WTC11 (cell line): ENCODE measurements around the gene RAD50. TPM values are rescaled to one million over a fixed set of nuclear protein-coding genes. Genes with fewer than 3 reads are reported as not detected.
A peak's percentile ranks its signal among the peaks of the same experiment; 100 is the strongest.

Source experiments
- ATAC-seq: fragments of 200-7000 bp; cut with Tn5 transposase; 2 replicates; pipeline ENCODE4 v1.10.0; 2021; ENCODE audit warnings: mild to moderate bottlenecking, moderate library complexity
- CTCF ChIA-PET: fragments of 300-600 bp; sonication (Branson Sonifier 250); formaldehyde crosslinking; loops from one replicate; lab custom pipeline; 2021; ENCODE audit warnings: antibody characterized with exemption; lab: Charles Lee
- POLR2A ChIA-PET: fragments of 350-600 bp; sonication (Branson Sonifier 250); formaldehyde crosslinking; loops from one replicate; lab custom pipeline; 2021; ENCODE audit warnings: antibody characterized with exemption; lab: Charles Lee
- DNase-seq: peaks from one replicate; pipeline ENCODE4 v3.0.0; 2021; ENCODE audit warnings: low spot score
- H3K27ac Mint-ChIP-seq: 2 replicates; pipeline ENCODE4 v1.8.0; 2021; ENCODE audit warnings: mixed read lengths
- H3K27me3 Mint-ChIP-seq: 2 replicates; pipeline ENCODE4 v1.8.0; 2021; ENCODE audit warnings: low read depth, mild to moderate bottlenecking, moderate library complexity, mixed read lengths
- H3K36me3 Mint-ChIP-seq: 2 replicates; pipeline ENCODE4 v1.8.0; 2021; ENCODE audit warnings: mixed read lengths
- H3K4me1 Mint-ChIP-seq: 2 replicates; pipeline ENCODE4 v1.8.0; 2022; ENCODE audit warnings: mixed read lengths
- H3K4me3 Mint-ChIP-seq: 2 replicates; pipeline ENCODE4 v1.8.0; 2021; ENCODE audit warnings: mild to moderate bottlenecking, moderate library complexity, mixed read lengths
- H3K9me3 Mint-ChIP-seq: 2 replicates; pipeline ENCODE4 v1.8.0; 2021; ENCODE audit warnings: mixed read lengths
- CBFB ChIP-seq: sonication (generic); formaldehyde crosslinking; IDR thresholded peaks from 2 replicates; pipeline ENCODE4 v1.8.1; 2022; ENCODE audit warnings: mild to moderate bottlenecking, low read depth, missing genetic modification reagents
- EMX1 ChIP-seq: fragments of 250-450 bp; sonication (Bioruptor Pico); IDR thresholded peaks from 2 replicates; pipeline ENCODE4 v1.8.0; 2021; ENCODE audit warnings: mild to moderate bottlenecking
- ESRRA ChIP-seq: sonication (generic); formaldehyde crosslinking; IDR thresholded peaks from 2 replicates; pipeline ENCODE4 v1.8.1; 2022; ENCODE audit warnings: mild to moderate bottlenecking, missing genetic modification reagents, borderline replicate concordance
- FOXP1 ChIP-seq: sonication (generic); formaldehyde crosslinking; IDR thresholded peaks from 2 replicates; pipeline ENCODE4 v1.8.0; 2022; ENCODE audit warnings: missing genetic modification reagents, mild to moderate bottlenecking, moderate library complexity, borderline replicate concordance
- GTF2I ChIP-seq: fragments of 250-450 bp; sonication (Bioruptor Pico); conservative IDR thresholded peaks from 2 replicates; pipeline ENCODE4 v1.4.0; 2021; ENCODE audit warnings: mild to moderate bottlenecking
- JUN ChIP-seq: sonication (generic); formaldehyde crosslinking; IDR thresholded peaks from 2 replicates; pipeline ENCODE4 v1.8.0; 2023; ENCODE audit warnings: mild to moderate bottlenecking, missing genetic modification reagents
- KAT7 ChIP-seq: sonication (generic); formaldehyde crosslinking; IDR thresholded peaks from 2 replicates; pipeline ENCODE4 v1.8.1; 2023; ENCODE audit warnings: missing genetic modification reagents, mild to moderate bottlenecking, borderline replicate concordance
- MXD4 ChIP-seq: fragments of 250-450 bp; sonication (Bioruptor Pico); IDR thresholded peaks from 2 replicates; pipeline ENCODE4 v1.8.0; 2021; ENCODE audit warnings: mild to moderate bottlenecking, moderate library complexity, borderline replicate concordance
- TEAD1 ChIP-seq: sonication (generic); formaldehyde crosslinking; IDR thresholded peaks from 2 replicates; pipeline ENCODE4 v1.8.0; 2022; ENCODE audit warnings: mild to moderate bottlenecking, missing genetic modification reagents
- ZNF138 ChIP-seq: sonication (generic); formaldehyde crosslinking; conservative IDR thresholded peaks from 2 replicates; pipeline ENCODE4 v1.8.1; 2022; ENCODE audit warnings: mild to moderate bottlenecking, moderate library complexity, missing genetic modification reagents
- ZNF219 ChIP-seq: sonication (generic); formaldehyde crosslinking; IDR thresholded peaks from 2 replicates; pipeline ENCODE4 v1.8.0; 2023; ENCODE audit warnings: missing genetic modification reagents, mild to moderate bottlenecking, borderline replicate concordance
- ZNF317 ChIP-seq: sonication (generic); formaldehyde crosslinking; IDR thresholded peaks from 2 replicates; pipeline ENCODE4 v1.8.1; 2023; ENCODE audit warnings: low read depth, mild to moderate bottlenecking, moderate library complexity, missing genetic modification reagents, borderline replicate concordance
- ZNF423 ChIP-seq: fragments of 250-450 bp; sonication (Bioruptor Pico); IDR thresholded peaks from 2 replicates; pipeline ENCODE4 v2.1.2; 2022; ENCODE audit warnings: mild to moderate bottlenecking, moderate library complexity
- total RNA-seq: library from RNA; stranded (reverse); gene quantifications from 3 replicates; pipeline ENCODE4 v1.2.3, GENCODE V29; 2021
- TF ChIP-seq, protein P1 (sequence below): sonication (generic); formaldehyde crosslinking; IDR thresholded peaks from 2 replicates; pipeline ENCODE4 v1.8.1; 2022; ENCODE audit warnings: low read depth, missing genetic modification reagents, borderline replicate concordance
- TF ChIP-seq, protein P2 (sequence below): fragments of 250-450 bp; sonication (Bioruptor Pico); conservative IDR thresholded peaks from 2 replicates; pipeline ENCODE4 v1.9.0; 2021; ENCODE audit warnings: mild to moderate bottlenecking
- TF ChIP-seq, protein P3 (sequence below): sonication (generic); formaldehyde crosslinking; IDR thresholded peaks from 2 replicates; pipeline ENCODE4 v1.8.0; 2022; ENCODE audit warnings: mild to moderate bottlenecking, missing genetic modification reagents
- TF ChIP-seq, protein P4 (sequence below): fragments of 250-450 bp; sonication (Bioruptor Pico); IDR thresholded peaks from 2 replicates; pipeline ENCODE4 v1.9.0; 2021; ENCODE audit warnings: mild to moderate bottlenecking, borderline replicate concordance
- TF ChIP-seq, protein P5 (sequence below): fragments of 250-450 bp; sonication (Bioruptor Pico); IDR thresholded peaks from 2 replicates; pipeline ENCODE4 v1.9.0; 2021; ENCODE audit warnings: mild to moderate bottlenecking

The RAD50 gene
- total RNA-seq, 1 experiment from 2014 or later = 31.1 TPM

DNA sequence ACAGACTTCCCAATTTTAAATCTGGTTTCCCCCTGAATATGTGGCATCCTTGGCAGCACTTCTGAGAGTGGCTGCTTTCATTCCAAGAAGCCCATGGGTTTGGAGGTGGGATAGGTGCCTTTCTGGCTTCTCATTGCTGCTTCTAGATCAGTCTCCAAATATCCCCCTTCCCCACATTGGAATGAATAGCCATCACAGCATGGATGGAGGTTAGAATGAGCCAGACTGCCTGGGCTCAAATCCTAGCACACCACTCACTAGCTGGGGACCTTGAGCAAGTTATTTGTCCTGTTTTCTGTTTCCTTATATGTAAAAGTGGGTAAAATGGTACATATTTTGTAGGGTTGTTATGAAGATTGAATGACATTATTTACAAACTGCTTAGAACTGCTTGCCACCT, 87.4 kb downstream of the RAD50 start:
- peaks cover 2% of the 10 kb centered on the region; the same call in 1 of the 2 replicates for H3K27me3 Mint-ChIP-seq
- DNase-seq = no peak
- CTCF ChIA-PET = interaction anchor here (1.1 to 1.3 kb wide), 2 partner anchors 33 to 176 kb away, joined by 3 to 4 read pairs; no protein-coding TSS in a partner anchor
- peak overlapping the region; percentile 5; the same call in 1 of the 2 replicates for H3K4me3 Mint-ChIP-seq
- peak overlapping the region; percentile 52; the same call in 1 of the 2 replicates for H3K27ac Mint-ChIP-seq
- H3K4me1 Mint-ChIP-seq = peaks cover 18% of the 10 kb centered on the region
- peak; percentile 55 for ATAC-seq
- H3K36me3 Mint-ChIP-seq = peaks cover 24% of the 10 kb centered on the region
- no peak for TF ChIP-seq ZNF423 (CRISPR knock-in tag)
- TF ChIP-seq FOXP1 (CRISPR knock-in tag) = no peak
- H3K9me3 Mint-ChIP-seq = peaks cover 16% of the 10 kb centered on the region
- POLR2A ChIA-PET = no interaction called here

DNA sequence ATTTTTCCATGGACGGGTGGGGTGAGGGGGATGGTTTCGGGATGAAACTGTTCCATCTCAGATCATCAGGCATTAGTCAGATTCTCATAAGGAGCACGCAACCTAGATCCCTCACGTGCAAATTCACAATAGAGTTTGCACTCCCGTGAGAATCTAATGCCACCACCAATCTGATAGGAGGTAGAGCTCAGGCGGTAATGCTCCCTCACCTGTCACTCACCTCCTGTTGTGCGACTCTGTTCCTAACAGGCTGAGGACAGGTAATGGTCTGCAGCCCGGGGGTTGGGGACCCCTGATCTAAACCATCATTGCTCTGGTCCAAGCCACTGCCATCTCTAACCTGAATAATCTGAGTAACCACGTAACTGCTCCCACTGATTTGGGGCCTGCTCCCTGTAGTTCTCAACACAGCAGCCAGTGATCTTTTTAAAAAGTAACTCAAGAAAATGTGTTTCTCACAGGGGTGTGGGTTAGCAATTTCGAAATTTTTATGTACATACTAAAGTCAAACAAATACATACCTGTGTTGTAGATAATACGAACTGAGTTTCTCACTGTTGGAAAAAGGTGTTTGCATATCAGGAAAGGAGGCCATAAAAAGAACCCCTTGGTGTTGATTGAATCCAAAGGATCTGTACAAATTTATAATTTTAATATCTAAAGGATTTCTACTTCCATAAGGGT, 89.9 kb downstream of the RAD50 start:
- H3K27me3 Mint-ChIP-seq = peaks cover 2% of the 10 kb centered on the region; the same call in 1 of the 2 replicates
- DNase-seq (no peak), ATAC-seq (no peak)
- ChIA-PET CTCF (interaction anchor here (1.2 kb wide), 1 partner anchor 120 kb away, joined by 3 read pairs; no protein-coding TSS in a partner anchor), POLR2A (interaction anchor here (0.6 kb wide), 1 partner anchor 131 kb away, joined by 3 read pairs; no protein-coding TSS in a partner anchor)
- peaks cover 18% of the 10 kb centered on the region for H3K4me1 Mint-ChIP-seq
- no peak overlapping the region for H3K4me3 Mint-ChIP-seq
- peaks cover 14% of the 10 kb centered on the region for H3K36me3 Mint-ChIP-seq
- peaks cover 16% of the 10 kb centered on the region for H3K9me3 Mint-ChIP-seq
- no peak for TF ChIP-seq ZNF317
- TF ChIP-seq, protein P1, sequence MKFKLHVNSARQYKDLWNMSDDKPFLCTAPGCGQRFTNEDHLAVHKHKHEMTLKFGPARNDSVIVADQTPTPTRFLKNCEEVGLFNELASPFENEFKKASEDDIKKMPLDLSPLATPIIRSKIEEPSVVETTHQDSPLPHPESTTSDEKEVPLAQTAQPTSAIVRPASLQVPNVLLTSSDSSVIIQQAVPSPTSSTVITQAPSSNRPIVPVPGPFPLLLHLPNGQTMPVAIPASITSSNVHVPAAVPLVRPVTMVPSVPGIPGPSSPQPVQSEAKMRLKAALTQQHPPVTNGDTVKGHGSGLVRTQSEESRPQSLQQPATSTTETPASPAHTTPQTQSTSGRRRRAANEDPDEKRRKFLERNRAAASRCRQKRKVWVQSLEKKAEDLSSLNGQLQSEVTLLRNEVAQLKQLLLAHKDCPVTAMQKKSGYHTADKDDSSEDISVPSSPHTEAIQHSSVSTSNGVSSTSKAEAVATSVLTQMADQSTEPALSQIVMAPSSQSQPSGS (CRISPR knock-in tag) = no peak
- no peak for TF ChIP-seq ZNF219
- TF ChIP-seq, protein P2, sequence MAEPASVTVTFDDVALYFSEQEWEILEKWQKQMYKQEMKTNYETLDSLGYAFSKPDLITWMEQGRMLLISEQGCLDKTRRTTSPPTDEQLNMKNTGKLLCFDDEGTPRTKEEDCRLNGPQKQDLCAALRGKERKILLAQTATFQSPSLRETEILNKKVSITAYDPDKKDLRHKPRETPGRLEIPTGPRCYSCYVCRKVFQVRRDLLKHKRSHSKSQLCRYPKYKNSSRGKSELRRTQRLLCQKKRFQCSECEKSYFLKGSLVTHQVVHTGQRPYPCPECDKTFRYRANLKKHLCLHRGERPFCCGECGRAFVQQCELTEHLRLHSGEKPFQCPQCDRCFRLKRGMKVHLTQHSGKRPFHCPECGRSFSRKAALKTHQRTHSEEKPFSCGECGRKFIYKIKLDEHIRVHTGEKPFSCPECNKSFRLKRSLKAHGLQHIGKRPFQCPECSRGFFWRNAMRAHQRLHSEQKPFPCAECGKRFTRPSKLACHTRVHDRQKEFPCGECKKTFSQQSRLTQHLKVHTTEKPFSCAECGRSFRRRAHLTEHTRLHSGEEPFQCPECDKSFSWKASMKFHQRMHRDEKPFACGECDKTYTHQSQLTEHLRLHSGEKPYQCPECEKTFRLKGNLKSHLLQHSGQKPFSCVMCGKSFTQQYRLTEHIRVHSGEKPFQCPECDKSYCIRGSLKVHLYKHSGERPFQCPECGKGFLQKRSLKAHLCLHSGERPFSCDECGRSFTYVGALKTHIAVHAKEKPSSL = no peak
- no peak overlapping the region for H3K27ac Mint-ChIP-seq

DNA sequence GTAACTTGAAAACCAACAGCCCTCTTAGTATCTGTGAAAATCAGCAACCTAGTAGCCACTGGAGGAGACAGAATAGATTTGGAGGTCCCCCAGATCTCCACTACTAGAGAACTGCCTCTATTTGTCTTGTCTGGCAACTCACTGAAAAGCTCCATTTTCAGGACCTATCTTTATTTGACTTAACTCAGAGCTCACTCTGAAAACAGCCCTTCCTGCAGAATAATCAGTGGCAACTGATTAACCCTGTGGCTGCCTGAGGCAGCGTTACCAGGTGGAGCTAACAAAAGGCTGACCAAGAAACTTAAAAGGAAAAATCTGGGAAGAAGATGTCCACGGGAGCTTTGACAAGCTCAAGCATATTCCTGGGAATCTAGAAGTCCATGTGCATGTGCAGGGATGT, 90.7 kb downstream of the RAD50 start:
- DNase-seq (no peak), ATAC-seq (no peak)
- H3K4me3 Mint-ChIP-seq = no peak overlapping the region

More for the DNA sequence above, 90.7 kb downstream of the RAD50 start:
- H3K27ac Mint-ChIP-seq = no peak overlapping the region
- H3K4me1 Mint-ChIP-seq = peaks cover 18% of the 10 kb centered on the region
- peaks cover 9% of the 10 kb centered on the region for H3K36me3 Mint-ChIP-seq
- TF ChIP-seq, protein P3, sequence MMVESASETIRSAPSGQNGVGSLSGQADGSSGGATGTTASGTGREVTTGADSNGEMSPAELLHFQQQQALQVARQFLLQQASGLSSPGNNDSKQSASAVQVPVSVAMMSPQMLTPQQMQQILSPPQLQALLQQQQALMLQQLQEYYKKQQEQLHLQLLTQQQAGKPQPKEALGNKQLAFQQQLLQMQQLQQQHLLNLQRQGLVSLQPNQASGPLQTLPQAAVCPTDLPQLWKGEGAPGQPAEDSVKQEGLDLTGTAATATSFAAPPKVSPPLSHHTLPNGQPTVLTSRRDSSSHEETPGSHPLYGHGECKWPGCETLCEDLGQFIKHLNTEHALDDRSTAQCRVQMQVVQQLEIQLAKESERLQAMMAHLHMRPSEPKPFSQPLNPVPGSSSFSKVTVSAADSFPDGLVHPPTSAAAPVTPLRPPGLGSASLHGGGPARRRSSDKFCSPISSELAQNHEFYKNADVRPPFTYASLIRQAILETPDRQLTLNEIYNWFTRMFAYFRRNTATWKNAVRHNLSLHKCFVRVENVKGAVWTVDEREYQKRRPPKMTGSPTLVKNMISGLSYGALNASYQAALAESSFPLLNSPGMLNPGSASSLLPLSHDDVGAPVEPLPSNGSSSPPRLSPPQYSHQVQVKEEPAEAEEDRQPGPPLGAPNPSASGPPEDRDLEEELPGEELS (CRISPR knock-in tag) = no peak
- TF ChIP-seq ESRRA (CRISPR knock-in tag) (no peak), GTF2I (CRISPR knock-in tag) (no peak), CBFB (CRISPR knock-in tag) (no peak), JUN (CRISPR knock-in tag) (no peak), TEAD1 (CRISPR knock-in tag) (no peak), ZNF138 (CRISPR knock-in tag) (no peak), MXD4 (CRISPR knock-in tag) (no peak), KAT7 (CRISPR knock-in tag) (no peak), EMX1 (CRISPR knock-in tag) (no peak)
- TF ChIP-seq, protein P4, sequence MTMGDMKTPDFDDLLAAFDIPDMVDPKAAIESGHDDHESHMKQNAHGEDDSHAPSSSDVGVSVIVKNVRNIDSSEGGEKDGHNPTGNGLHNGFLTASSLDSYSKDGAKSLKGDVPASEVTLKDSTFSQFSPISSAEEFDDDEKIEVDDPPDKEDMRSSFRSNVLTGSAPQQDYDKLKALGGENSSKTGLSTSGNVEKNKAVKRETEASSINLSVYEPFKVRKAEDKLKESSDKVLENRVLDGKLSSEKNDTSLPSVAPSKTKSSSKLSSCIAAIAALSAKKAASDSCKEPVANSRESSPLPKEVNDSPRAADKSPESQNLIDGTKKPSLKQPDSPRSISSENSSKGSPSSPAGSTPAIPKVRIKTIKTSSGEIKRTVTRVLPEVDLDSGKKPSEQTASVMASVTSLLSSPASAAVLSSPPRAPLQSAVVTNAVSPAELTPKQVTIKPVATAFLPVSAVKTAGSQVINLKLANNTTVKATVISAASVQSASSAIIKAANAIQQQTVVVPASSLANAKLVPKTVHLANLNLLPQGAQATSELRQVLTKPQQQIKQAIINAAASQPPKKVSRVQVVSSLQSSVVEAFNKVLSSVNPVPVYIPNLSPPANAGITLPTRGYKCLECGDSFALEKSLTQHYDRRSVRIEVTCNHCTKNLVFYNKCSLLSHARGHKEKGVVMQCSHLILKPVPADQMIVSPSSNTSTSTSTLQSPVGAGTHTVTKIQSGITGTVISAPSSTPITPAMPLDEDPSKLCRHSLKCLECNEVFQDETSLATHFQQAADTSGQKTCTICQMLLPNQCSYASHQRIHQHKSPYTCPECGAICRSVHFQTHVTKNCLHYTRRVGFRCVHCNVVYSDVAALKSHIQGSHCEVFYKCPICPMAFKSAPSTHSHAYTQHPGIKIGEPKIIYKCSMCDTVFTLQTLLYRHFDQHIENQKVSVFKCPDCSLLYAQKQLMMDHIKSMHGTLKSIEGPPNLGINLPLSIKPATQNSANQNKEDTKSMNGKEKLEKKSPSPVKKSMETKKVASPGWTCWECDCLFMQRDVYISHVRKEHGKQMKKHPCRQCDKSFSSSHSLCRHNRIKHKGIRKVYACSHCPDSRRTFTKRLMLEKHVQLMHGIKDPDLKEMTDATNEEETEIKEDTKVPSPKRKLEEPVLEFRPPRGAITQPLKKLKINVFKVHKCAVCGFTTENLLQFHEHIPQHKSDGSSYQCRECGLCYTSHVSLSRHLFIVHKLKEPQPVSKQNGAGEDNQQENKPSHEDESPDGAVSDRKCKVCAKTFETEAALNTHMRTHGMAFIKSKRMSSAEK (CRISPR knock-in tag) = no peak
- TF ChIP-seq, protein P5, sequence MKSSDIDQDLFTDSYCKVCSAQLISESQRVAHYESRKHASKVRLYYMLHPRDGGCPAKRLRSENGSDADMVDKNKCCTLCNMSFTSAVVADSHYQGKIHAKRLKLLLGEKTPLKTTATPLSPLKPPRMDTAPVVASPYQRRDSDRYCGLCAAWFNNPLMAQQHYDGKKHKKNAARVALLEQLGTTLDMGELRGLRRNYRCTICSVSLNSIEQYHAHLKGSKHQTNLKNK = no peak
- peaks cover 2% of the 10 kb centered on the region; the same call in 1 of the 2 replicates for H3K27me3 Mint-ChIP-seq
- ChIA-PET CTCF (interaction anchor here (1.2 kb wide), 1 partner anchor 120 kb away, joined by 3 read pairs; no protein-coding TSS in a partner anchor), POLR2A (no interaction called here)
- peaks cover 16% of the 10 kb centered on the region for H3K9me3 Mint-ChIP-seq
